Smooth muscle cell (in vitro differentiated cells): ENCODE data around the gene PAX5. TPM values are rescaled to one million over a fixed set of nuclear protein-coding genes. Genes with fewer than 3 reads are reported as not detected.

ENCODE experiments used
- DNase-seq: peaks from one replicate; lab custom pipeline; 2025; ENCODE audit not compliant: unreplicated experiment; lab: John Stamatoyannopoulos, UW
- H2AFZ ChIP-seq: fragments of 200-600 bp; sonication (generic); 2 replicates; pipeline ENCODE4 v1.6.0; 2016; ENCODE audit warnings: antibody characterized with exemption, low read depth, mild to moderate bottlenecking
- H3F3A ChIP-seq: fragments of 200-600 bp; sonication (generic); 2 replicates; pipeline ENCODE4 v1.6.0; 2017; ENCODE audit warnings: antibody characterized with exemption, low read depth
- H3K27ac ChIP-seq: fragments of 200-600 bp; sonication (generic); 2 replicates; pipeline ENCODE4 v1.5.1; 2016; ENCODE audit warnings: low read depth, mild to moderate bottlenecking
- H3K27me3 ChIP-seq: fragments of 200-600 bp; sonication (generic); 2 replicates; pipeline ENCODE4 v1.6.1; 2016; ENCODE audit warnings: low read depth, mild to moderate bottlenecking
- H3K36me3 ChIP-seq: fragments of 200-600 bp; sonication (generic); 2 replicates; pipeline ENCODE4 v1.5.1; 2016; ENCODE audit warnings: low read depth
- H3K4me1 ChIP-seq: fragments of 200-600 bp; sonication (generic); 2 replicates; pipeline ENCODE4 v1.5.1; 2016; ENCODE audit warnings: low read depth
- H3K4me2 ChIP-seq: fragments of 200-600 bp; sonication (generic); 2 replicates; pipeline ENCODE4 v1.6.0; 2016; ENCODE audit warnings: mild to moderate bottlenecking
- H3K4me3 ChIP-seq: fragments of 200-600 bp; sonication (generic); 2 replicates; pipeline ENCODE4 v1.5.1; 2016; ENCODE audit warnings: mild to moderate bottlenecking
- H3K79me2 ChIP-seq: fragments of 200-600 bp; sonication (generic); 2 replicates; pipeline ENCODE4 v1.6.0; 2016; ENCODE audit warnings: low read depth, mild to moderate bottlenecking
- H3K9ac ChIP-seq: fragments of 200-600 bp; sonication (generic); 2 replicates; pipeline ENCODE4 v1.6.0; 2016; ENCODE audit warnings: low read depth
- H3K9me3 ChIP-seq: fragments of 200-600 bp; sonication (generic); replicated peaks from 2 replicates; pipeline ENCODE4 v1.5.1; 2016; ENCODE audit warnings: low read depth
- H4K20me1 ChIP-seq: fragments of 200-600 bp; sonication (generic); 2 replicates; pipeline ENCODE4 v1.6.0; 2016; ENCODE audit warnings: low read depth
- WGBS: methylation state at CpG from one replicate; pipeline ENCODE4 v1.1.7; 2016; ENCODE audit warnings: low lambda C conversion rate; 5-methylcytosine and 5-hydroxymethylcytosine counted together
- polyA plus RNA-seq: library from polyadenylated mRNA; unstranded; fragments of >200 nt; fragmentation: Nextera tagmentation; extraction: Ambion mirVana; gene quantifications from 2 replicates; pipeline ENCODE4 v1.2.1, GENCODE V29; 2016
- total RNA-seq: library from RNA; depleted of rRNA; stranded (reverse); fragments of >200 nt; gene quantifications from 2 replicates; pipeline ENCODE4 v1.2.3, GENCODE V29; 2014
- TF ChIP-seq, protein P1 (sequence below): fragments of 200-600 bp; sonication (generic); IDR thresholded peaks from 2 replicates; pipeline ENCODE4 v1.5.1; 2017; ENCODE audit warnings: borderline replicate concordance, mild to moderate bottlenecking, antibody characterized with exemption; ENCODE audit not compliant: insufficient read depth, poor library complexity, severe bottlenecking

The PAX5 gene
- total and polyA plus RNA-seq, 2 experiments from 2014 or later: 0.09 TPM; not detected in 1

DNA sequence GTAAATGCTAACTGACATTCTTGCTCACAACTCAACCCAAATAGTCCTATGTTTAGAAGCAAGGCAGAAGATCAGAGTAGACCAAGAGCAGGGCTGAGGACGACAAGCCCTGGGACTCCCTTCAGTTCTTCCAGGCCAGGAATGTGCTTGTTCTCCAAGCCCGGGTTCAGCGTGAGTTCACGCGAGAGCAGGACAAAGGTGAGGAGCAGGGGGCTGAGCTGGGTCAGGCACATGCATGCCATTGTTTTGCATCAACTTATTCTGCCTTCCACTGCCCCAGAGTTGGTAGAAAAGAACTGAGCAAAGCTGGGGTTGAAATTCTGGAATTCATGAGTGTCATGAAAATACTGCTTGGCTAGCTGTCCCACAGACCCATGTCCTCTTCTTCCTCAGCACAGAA is 206.5 kb downstream of the PAX5 start:
- no peak overlapping the region for H3K9ac ChIP-seq
- H3K27me3 ChIP-seq: peaks cover 6% of the 10 kb centered on the region
- no peak for DNase-seq
- H3K4me1 ChIP-seq: no peaks in the 10 kb centered on the region
- H4K20me1 ChIP-seq: no peaks in the 10 kb centered on the region
- H3F3A ChIP-seq: no peaks in the 10 kb centered on the region
- TF ChIP-seq, protein P1, sequence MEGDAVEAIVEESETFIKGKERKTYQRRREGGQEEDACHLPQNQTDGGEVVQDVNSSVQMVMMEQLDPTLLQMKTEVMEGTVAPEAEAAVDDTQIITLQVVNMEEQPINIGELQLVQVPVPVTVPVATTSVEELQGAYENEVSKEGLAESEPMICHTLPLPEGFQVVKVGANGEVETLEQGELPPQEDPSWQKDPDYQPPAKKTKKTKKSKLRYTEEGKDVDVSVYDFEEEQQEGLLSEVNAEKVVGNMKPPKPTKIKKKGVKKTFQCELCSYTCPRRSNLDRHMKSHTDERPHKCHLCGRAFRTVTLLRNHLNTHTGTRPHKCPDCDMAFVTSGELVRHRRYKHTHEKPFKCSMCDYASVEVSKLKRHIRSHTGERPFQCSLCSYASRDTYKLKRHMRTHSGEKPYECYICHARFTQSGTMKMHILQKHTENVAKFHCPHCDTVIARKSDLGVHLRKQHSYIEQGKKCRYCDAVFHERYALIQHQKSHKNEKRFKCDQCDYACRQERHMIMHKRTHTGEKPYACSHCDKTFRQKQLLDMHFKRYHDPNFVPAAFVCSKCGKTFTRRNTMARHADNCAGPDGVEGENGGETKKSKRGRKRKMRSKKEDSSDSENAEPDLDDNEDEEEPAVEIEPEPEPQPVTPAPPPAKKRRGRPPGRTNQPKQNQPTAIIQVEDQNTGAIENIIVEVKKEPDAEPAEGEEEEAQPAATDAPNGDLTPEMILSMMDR: no peak
- no peaks in the 10 kb centered on the region for H3K79me2 ChIP-seq
- H3K9me3 ChIP-seq: no peaks in the 10 kb centered on the region
- H2AFZ ChIP-seq: no peak overlapping the region
- 85% methylated on average over 5 of the region's 5 CpGs for WGBS
- H3K4me3 ChIP-seq: no peak overlapping the region
- no peak overlapping the region for H3K4me2 ChIP-seq
- H3K27ac ChIP-seq: no peak overlapping the region
- no peaks in the 10 kb centered on the region for H3K36me3 ChIP-seq

DNA sequence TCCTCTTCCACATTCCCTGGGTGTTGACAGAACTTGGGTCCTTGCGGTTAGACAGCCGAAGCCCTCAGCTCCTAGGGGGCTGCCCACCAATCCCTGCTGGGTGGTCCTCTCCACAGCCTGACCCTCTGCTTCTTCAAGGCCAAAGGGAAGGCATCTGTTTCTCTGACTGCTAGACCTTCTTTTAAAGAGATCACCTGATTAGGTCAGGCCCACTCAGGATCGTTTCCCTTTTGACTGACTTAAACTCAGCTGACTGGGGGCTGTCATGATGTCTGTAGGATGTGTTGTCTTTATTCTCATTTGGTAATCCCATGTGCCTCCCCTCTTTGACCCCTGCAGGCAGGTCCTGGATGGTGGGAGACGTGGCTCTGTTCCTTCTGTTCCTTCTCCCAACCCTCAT is 207.5 kb downstream of the PAX5 start:
- Histone ChIP-seq H4K20me1 (no peaks in the 10 kb centered on the region), H3K9ac (no peak overlapping the region), H3K27me3 (peaks cover 6% of the 10 kb centered on the region), H3K36me3 (no peaks in the 10 kb centered on the region), H3K4me1 (no peaks in the 10 kb centered on the region), H2AFZ (no peak overlapping the region), H3K4me3 (no peak overlapping the region), H3F3A (peaks cover 5% of the 10 kb centered on the region), H3K79me2 (no peaks in the 10 kb centered on the region), H3K9me3 (no peaks in the 10 kb centered on the region), H3K4me2 (no peak overlapping the region), H3K27ac (no peak overlapping the region)
- DNase-seq: no peak
- TF ChIP-seq, protein P1: no peak
- WGBS: 93% methylated on average over 4 of the region's 4 CpGs

DNA sequence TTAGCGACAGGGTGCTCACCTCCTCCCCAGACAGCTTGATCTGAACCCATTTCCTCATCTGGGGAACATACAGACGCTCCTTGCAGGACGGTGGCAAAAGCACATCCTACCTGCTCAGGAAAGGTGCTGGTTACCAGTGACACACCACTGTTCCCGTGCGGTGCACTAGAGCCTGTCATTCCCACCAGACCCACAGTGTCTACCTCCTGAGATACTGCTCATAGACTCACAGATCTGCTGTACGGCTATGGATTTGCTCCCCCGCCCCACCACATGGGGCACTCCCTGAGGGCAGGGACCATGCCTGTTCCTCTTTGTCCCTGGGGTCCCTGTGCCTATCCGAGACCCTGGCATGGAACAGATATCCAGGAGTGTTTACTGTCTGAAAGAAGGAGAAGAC is 208.9 kb downstream of the PAX5 start:
- 89% methylated on average over 8 of the region's 8 CpGs for WGBS
- Histone ChIP-seq H3K4me2 (no peak overlapping the region), H3K9ac (no peak overlapping the region), H3F3A (peaks cover 5% of the 10 kb centered on the region), H4K20me1 (no peaks in the 10 kb centered on the region), H3K36me3 (no peaks in the 10 kb centered on the region), H3K27me3 (peaks cover 6% of the 10 kb centered on the region), H3K4me3 (no peak overlapping the region), H3K79me2 (no peaks in the 10 kb centered on the region), H3K9me3 (no peaks in the 10 kb centered on the region), H3K4me1 (no peaks in the 10 kb centered on the region), H2AFZ (no peak overlapping the region), H3K27ac (no peak overlapping the region)
- no peak for DNase-seq
- TF ChIP-seq, protein P1: no peak

DNA sequence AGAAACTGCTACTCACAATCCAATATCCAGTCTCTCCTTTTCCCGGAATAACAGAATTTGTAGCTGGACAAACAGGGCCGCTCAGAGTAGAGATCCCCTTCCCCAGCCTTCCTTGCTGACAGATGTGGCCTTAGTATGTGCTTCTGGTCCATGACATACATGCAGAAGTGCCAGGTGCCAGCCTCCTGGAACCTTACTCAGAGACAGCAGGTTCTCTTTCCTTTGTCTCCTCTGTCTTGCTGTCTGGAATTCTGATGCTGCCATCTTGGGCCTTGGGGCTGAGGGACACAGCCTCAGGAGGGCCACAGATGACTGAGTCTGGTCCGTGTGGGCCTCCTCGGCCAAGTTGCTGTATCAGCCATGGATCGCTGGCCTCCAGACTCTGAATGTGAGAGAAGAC is 210.1 kb downstream of the PAX5 start:
- no peak for DNase-seq
- no peaks in the 10 kb centered on the region for H4K20me1 ChIP-seq
- no peak overlapping the region for H3K4me2 ChIP-seq
- H3K27ac ChIP-seq: no peak overlapping the region
- TF ChIP-seq, protein P1: no peak
- H3K4me3 ChIP-seq: no peak overlapping the region
- no peaks in the 10 kb centered on the region for H3K9me3 ChIP-seq
- no peak overlapping the region for H2AFZ ChIP-seq
- peaks cover 13% of the 10 kb centered on the region for H3F3A ChIP-seq
- peaks cover 6% of the 10 kb centered on the region for H3K27me3 ChIP-seq
- H3K79me2 ChIP-seq: no peaks in the 10 kb centered on the region
- 94% methylated on average over 5 of the region's 5 CpGs for whole genome bisulfite sequencing
- no peak overlapping the region for H3K9ac ChIP-seq
- H3K4me1 ChIP-seq: peaks cover 9% of the 10 kb centered on the region
- H3K36me3 ChIP-seq: no peaks in the 10 kb centered on the region
